A549 (cell line): ENCODE measurements around the gene KCNQ2. TPM values are rescaled to one million over a fixed set of nuclear protein-coding genes. Genes with fewer than 3 reads are reported as not detected.

Experiments
- ATAC-seq, 2 experiments: fragments of 200-7000 bp in 1 of 2; fragments of >200 bp in 1 of 2; cut with Nextera tagmentation in 1 of 2; cut with Tn5 transposase in 1 of 2; 3 replicates each; pipeline versions ENCODE4 v1.8.0 to v1.9.1; 2018 to 2020; ENCODE audit warnings: mild to moderate bottlenecking in 1 of 2, moderate library complexity in 1 of 2
- CTCF ChIA-PET: fragments of 300-600 bp; sonication (Branson Sonifier 250); formaldehyde crosslinking; extraction: SDS; loops from one replicate; lab custom pipeline; 2021; ENCODE audit warnings: antibody characterized with exemption, inconsistent platforms; lab: Yijun Ruan, JAX
- POLR2A ChIA-PET: fragments of 350-600 bp; formaldehyde crosslinking; extraction: SDS; loops from one replicate; lab custom pipeline; 2021; ENCODE audit warnings: antibody characterized with exemption, inconsistent platforms; lab: Yijun Ruan, JAX
- DNase-seq, 2 experiments: peaks; one replicate each; pipeline versions ENCODE4 v3.0.0 to v3.0.0-alpha.2; 2011 to 2016; ENCODE audit warnings: low read depth in 1 of 2, low spot score in 1 of 2
- FAIRE-seq: peaks from 2 replicates; lab custom pipeline; 2011; peaks lifted over from hg19 to GRCh38; lab: Jason Lieb, UNC
- H3K27ac ChIP-seq, 2 experiments: fragments of >200 bp; sonication (Bioruptor Twin); formaldehyde crosslinking; 3 replicates each; pipeline ENCODE4 v1.5.1; 2016 to 2017
- H3K4me1 ChIP-seq: fragments of >200 bp; sonication (Bioruptor Twin); formaldehyde crosslinking; 3 replicates; pipeline ENCODE4 v1.6.1; 2016
- H3K4me2 ChIP-seq: fragments of >200 bp; sonication (Bioruptor Twin); formaldehyde crosslinking; 3 replicates; pipeline ENCODE4 v1.6.1; 2016
- H3K4me3 ChIP-seq: fragments of >200 bp; sonication (Bioruptor Twin); formaldehyde crosslinking; 3 replicates; pipeline ENCODE4 v1.5.1; 2016
- H3K9me3 ChIP-seq: fragments of >200 bp; sonication (Bioruptor Twin); formaldehyde crosslinking; 3 replicates; pipeline ENCODE4 v1.6.1; 2016
- BHLHE40 ChIP-seq: IDR thresholded peaks from 2 replicates; pipeline ENCODE4 v1.6.1; 2012; ENCODE audit warnings: low read depth, low read length, inconsistent platforms
- CBX2 ChIP-seq: fragments of 200-600 bp; sonication (generic); IDR thresholded peaks from 2 replicates; pipeline ENCODE4 v1.6.1; 2016; ENCODE audit warnings: low read depth, mild to moderate bottlenecking, borderline replicate concordance
- CHD2 ChIP-seq: fragments of 150-350 bp; IDR thresholded peaks from 2 replicates; pipeline ENCODE4 v1.6.1; 2014; ENCODE audit warnings: low read length; ENCODE audit not compliant: partially characterized antibody
- EHMT2 ChIP-seq: fragments of 200-600 bp; sonication (generic); IDR thresholded peaks from 2 replicates; pipeline ENCODE4 v1.6.1; 2016; ENCODE audit warnings: antibody characterized with exemption, low read depth, mild to moderate bottlenecking, moderate library complexity
- FOSB ChIP-seq: fragments of 250-450 bp; sonication (Bioruptor Pico); IDR thresholded peaks from 2 replicates; pipeline ENCODE4 v1.5.0; 2020; ENCODE audit warnings: mild to moderate bottlenecking, moderate library complexity
- FOXS1 ChIP-seq: fragments of 250-450 bp; sonication (Bioruptor Pico); IDR thresholded peaks from 2 replicates; pipeline ENCODE4 v1.5.0; 2020; ENCODE audit warnings: mild to moderate bottlenecking, moderate library complexity
- GATA3 ChIP-seq: IDR thresholded peaks from 2 replicates; pipeline ENCODE4 v1.6.1; 2012; ENCODE audit warnings: borderline replicate concordance
- JUN ChIP-seq, 2 experiments: fragments of >200 bp; sonication (Bioruptor Twin); formaldehyde crosslinking; IDR thresholded peaks; 2 replicates in 1 of 2; 3 replicates in 1 of 2; pipeline ENCODE4 v1.6.1; 2016 to 2017
- JUNB ChIP-seq: fragments of >200 bp; sonication (Bioruptor Twin); formaldehyde crosslinking; IDR thresholded peaks from 2 replicates; pipeline ENCODE4 v1.6.1; 2016
- MYC ChIP-seq: IDR thresholded peaks from 2 replicates; pipeline ENCODE4 v1.6.1; 2012; ENCODE audit warnings: mild to moderate bottlenecking, inconsistent platforms, low read length, improper control_type of control experiment, borderline replicate concordance
- NFE2L2 ChIP-seq: fragments of 150-350 bp; conservative IDR thresholded peaks from 2 replicates; pipeline ENCODE4 v1.6.1; 2014; ENCODE audit warnings: low read length
- NPAS2 ChIP-seq: fragments of 250-450 bp; sonication (Bioruptor Pico); IDR thresholded peaks from 2 replicates; pipeline ENCODE4 v1.8.0; 2022; ENCODE audit warnings: mild to moderate bottlenecking, moderate library complexity, borderline replicate concordance
- PHF8 ChIP-seq: fragments of 200-600 bp; sonication (generic); IDR thresholded peaks from 2 replicates; pipeline ENCODE4 v1.6.1; 2016; ENCODE audit warnings: low read depth, mild to moderate bottlenecking, antibody characterized with exemption, moderate library complexity, borderline replicate concordance
- POLR2AphosphoS2 ChIP-seq: conservative IDR thresholded peaks from 2 replicates; pipeline ENCODE4 v1.6.1; 2012; ENCODE audit warnings: low read length, improper control_type of control experiment, inconsistent platforms
- RAD21 ChIP-seq, 2 experiments: fragments of >200 bp in 1 of 2; sonication (Bioruptor Twin) in 1 of 2; formaldehyde crosslinking in 1 of 2; IDR thresholded peaks in 1 of 2; conservative IDR thresholded peaks in 1 of 2; 2 replicates in 1 of 2; 3 replicates in 1 of 2; pipeline ENCODE4 v1.6.1; 2012 to 2018; ENCODE audit warnings: inconsistent platforms in 1 of 2
- RARB ChIP-seq: fragments of 250-450 bp; sonication (Bioruptor Pico); IDR thresholded peaks from 2 replicates; pipeline ENCODE4 v1.8.0; 2021; ENCODE audit warnings: mild to moderate bottlenecking, moderate library complexity
- RCOR1 ChIP-seq: fragments of 150-350 bp; IDR thresholded peaks from 2 replicates; pipeline ENCODE4 v1.6.1; 2014; ENCODE audit warnings: antibody characterized with exemption, low read length, low read depth
- RNF2 ChIP-seq: fragments of 200-600 bp; sonication (generic); IDR thresholded peaks from 2 replicates; pipeline ENCODE4 v1.6.1; 2016; ENCODE audit warnings: low read depth, mild to moderate bottlenecking, antibody characterized with exemption, moderate library complexity, borderline replicate concordance
- SMC3 ChIP-seq: fragments of >200 bp; sonication (Bioruptor Twin); formaldehyde crosslinking; IDR thresholded peaks from 3 replicates; pipeline ENCODE4 v1.6.1; 2018; ENCODE audit warnings: inconsistent platforms
- ZSCAN20 ChIP-seq: fragments of 250-450 bp; sonication (Bioruptor Pico); IDR thresholded peaks from 2 replicates; pipeline ENCODE4 v1.8.0; 2022; ENCODE audit warnings: mild to moderate bottlenecking, moderate library complexity
- WGBS: methylation state at CpG from one replicate; pipeline ENCODE4 v1.1.6; 2017; ENCODE audit errors: missing lambda C conversion rate; 5-methylcytosine and 5-hydroxymethylcytosine counted together
- polyA plus RNA-seq, 4 experiments: library from polyadenylated mRNA; depleted of rRNA in 3 of 4; stranded (reverse); fragments of >200 nt; fragmentation: RNase III in 1 of 4; extraction: RNeasy Plus Mini Kit Qiagen cat#74134 plus additional on column Dnase treatment in 1 of 4; gene quantifications; 2 replicates in 3 of 4; 3 replicates in 1 of 4; pipeline ENCODE4 v1.2.3, GENCODE V29; 2011 to 2017
- TF ChIP-seq, protein P1 (sequence below): fragments of 250-450 bp; sonication (Bioruptor Pico); IDR thresholded peaks from 2 replicates; pipeline ENCODE4 v1.5.0; 2021; ENCODE audit warnings: mild to moderate bottlenecking, moderate library complexity, borderline replicate concordance
- TF ChIP-seq, protein P2 (sequence below): fragments of 200-600 bp; sonication (generic); IDR thresholded peaks from 2 replicates; pipeline ENCODE4 v1.6.1; 2016; ENCODE audit warnings: antibody characterized with exemption, mild to moderate bottlenecking, moderate library complexity

Gene KCNQ2
- polyA plus RNA-seq, 2 of the 4 experiments (the other 2 are of a cell fraction) = 0.14 to 0.36 TPM

DNA sequence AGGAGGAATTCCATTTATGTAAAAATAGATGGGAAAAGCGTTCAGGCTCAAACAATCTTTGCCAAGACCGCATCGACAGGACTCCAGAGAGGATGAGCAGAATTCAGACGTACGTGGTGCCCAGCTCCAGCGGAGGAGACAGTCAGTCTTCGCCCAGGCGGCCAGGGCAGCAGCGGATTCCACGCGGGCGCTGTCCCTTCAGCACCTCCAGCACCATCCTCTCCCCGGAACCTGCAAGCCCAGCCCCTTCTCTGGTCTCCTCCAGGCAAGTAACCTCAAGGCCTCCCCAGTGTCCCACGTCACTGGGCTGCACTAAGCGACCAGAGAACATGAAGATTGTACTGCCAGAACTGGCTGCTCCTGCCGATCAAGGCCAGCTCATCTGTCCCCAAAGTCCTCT, 2.8 kb upstream of the KCNQ2 start:
- H3K4me2 ChIP-seq = no peak overlapping the region
- POLR2A ChIA-PET = no interaction called here
- H3K4me3 ChIP-seq = no peak overlapping the region
- no peak for TF ChIP-seq ZSCAN20
- TF ChIP-seq RNF2 = no peak
- TF ChIP-seq NFE2L2 = no peak
- TF ChIP-seq, protein P1, sequence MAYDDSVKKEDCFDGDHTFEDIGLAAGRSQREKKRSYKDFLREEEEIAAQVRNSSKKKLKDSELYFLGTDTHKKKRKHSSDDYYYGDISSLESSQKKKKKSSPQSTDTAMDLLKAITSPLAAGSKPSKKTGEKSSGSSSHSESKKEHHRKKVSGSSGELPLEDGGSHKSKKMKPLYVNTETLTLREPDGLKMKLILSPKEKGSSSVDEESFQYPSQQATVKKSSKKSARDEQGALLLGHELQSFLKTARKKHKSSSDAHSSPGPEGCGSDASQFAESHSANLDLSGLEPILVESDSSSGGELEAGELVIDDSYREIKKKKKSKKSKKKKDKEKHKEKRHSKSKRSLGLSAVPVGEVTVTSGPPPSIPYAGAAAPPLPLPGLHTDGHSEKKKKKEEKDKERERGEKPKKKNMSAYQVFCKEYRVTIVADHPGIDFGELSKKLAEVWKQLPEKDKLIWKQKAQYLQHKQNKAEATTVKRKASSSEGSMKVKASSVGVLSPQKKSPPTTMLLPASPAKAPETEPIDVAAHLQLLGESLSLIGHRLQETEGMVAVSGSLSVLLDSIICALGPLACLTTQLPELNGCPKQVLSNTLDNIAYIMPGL (CRISPR knock-in tag) = no peak
- TF ChIP-seq CHD2 = no peak
- TF ChIP-seq MYC = no peak
- no peak for TF ChIP-seq SMC3
- no peak for TF ChIP-seq BHLHE40
- TF ChIP-seq FOXS1 (CRISPR knock-in tag) = no peak
- no peak for TF ChIP-seq RARB (CRISPR knock-in tag)
- TF ChIP-seq, protein P2, sequence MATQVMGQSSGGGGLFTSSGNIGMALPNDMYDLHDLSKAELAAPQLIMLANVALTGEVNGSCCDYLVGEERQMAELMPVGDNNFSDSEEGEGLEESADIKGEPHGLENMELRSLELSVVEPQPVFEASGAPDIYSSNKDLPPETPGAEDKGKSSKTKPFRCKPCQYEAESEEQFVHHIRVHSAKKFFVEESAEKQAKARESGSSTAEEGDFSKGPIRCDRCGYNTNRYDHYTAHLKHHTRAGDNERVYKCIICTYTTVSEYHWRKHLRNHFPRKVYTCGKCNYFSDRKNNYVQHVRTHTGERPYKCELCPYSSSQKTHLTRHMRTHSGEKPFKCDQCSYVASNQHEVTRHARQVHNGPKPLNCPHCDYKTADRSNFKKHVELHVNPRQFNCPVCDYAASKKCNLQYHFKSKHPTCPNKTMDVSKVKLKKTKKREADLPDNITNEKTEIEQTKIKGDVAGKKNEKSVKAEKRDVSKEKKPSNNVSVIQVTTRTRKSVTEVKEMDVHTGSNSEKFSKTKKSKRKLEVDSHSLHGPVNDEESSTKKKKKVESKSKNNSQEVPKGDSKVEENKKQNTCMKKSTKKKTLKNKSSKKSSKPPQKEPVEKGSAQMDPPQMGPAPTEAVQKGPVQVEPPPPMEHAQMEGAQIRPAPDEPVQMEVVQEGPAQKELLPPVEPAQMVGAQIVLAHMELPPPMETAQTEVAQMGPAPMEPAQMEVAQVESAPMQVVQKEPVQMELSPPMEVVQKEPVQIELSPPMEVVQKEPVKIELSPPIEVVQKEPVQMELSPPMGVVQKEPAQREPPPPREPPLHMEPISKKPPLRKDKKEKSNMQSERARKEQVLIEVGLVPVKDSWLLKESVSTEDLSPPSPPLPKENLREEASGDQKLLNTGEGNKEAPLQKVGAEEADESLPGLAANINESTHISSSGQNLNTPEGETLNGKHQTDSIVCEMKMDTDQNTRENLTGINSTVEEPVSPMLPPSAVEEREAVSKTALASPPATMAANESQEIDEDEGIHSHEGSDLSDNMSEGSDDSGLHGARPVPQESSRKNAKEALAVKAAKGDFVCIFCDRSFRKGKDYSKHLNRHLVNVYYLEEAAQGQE = peak; percentile 81
- TF ChIP-seq RAD21 (conservative IDR thresholded peaks at IDR 0.05 in 1 of 2, IDR thresholded peaks at IDR 0.05 in 1 of 2) = no peak
- TF ChIP-seq CBX2 = no peak
- TF ChIP-seq RCOR1 = no peak
- 0 out of 2 replicates have a peak, but pooled peaks have one; percentile 10 for TF ChIP-seq EHMT2
- no peak overlapping the region for H3K27ac ChIP-seq
- ATAC-seq (peak; percentile 51 to 61; a peak in 5 of 6 replicates), DNase-seq (peak in 1 of 2 experiments; percentile 52), FAIRE-seq (no peak)
- CTCF ChIA-PET = interaction anchor here (0.9 to 3.2 kb wide), 2 partner anchors 18 to 21 kb away, joined by 3 to 17 read pairs; no protein-coding TSS in a partner anchor
- H3K4me1 ChIP-seq = peaks cover 13% of the 10 kb centered on the region
- no peaks in the 10 kb centered on the region for H3K9me3 ChIP-seq
- 15% methylated on average over 15 of the region's 16 CpGs for WGBS

DNA sequence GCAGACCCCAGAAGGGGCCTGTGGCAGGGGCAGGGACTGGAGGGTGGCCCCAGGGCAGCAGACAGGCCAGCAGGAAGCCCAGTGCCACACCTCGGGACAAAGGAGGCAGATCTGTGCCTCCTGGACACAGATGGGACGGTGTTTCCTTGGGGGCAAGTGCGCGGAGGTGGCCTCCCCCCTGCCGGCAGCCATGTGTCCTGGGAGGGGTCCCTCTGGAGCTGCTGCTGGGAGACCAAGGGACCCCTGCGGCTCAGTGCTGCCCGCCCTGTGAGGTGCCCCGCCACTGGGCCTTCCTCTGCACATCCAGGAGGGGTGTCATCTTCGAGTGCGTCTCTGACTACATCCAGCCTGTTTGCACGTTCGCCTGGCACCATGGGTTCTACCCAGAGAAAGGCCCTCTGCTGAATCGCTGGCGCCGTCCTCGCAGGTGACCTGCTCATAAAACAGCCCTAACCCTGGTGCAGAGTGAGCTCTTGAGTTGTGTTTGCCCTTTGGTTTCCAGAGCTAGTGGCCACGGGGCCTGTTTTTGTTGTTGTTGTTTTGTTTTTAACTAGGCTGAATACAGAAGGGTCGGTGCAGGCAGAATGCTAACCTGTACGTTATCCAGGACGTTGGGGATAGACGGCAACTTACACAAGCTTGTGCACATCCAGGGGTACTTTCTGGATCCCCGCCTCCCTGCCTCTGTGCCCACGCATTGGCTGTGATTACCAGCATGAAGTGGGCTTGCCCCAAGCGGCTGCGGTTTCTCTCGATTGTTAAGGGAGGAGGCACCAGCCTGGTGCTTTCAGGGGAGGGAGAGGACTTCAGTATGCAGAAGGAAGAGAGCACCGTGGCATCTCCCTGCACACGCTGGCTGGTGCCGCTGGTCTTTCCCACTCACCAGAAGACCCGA, 1.3 kb upstream of the KCNQ2 start:
- H3K4me3 ChIP-seq = no peak overlapping the region
- peaks cover 13% of the 10 kb centered on the region for H3K4me1 ChIP-seq
- POLR2A ChIA-PET = no interaction called here
- H3K4me2 ChIP-seq = no peak overlapping the region
- CTCF ChIA-PET = interaction anchor here (0.8 to 3.2 kb wide), 2 partner anchors 23 to 64 kb away, joined by 3 to 17 read pairs; no protein-coding TSS in a partner anchor
- DNase-seq (no peak), ATAC-seq (no peak)
- TF ChIP-seq FOSB = no peak
- TF ChIP-seq GATA3 = no peak
- no peak for TF ChIP-seq POLR2AphosphoS2
- TF ChIP-seq PHF8 = no peak
- TF ChIP-seq, protein P2 = no peak
- TF ChIP-seq JUN (IDR thresholded peaks at IDR 0.05) = no peak
- no peak for TF ChIP-seq NPAS2
- no peak for TF ChIP-seq JUNB
- TF ChIP-seq, all 56 proteins: peak for 0
- H3K27ac ChIP-seq = no peak overlapping the region
- H3K9me3 ChIP-seq = no peaks in the 10 kb centered on the region
- FAIRE-seq = peak; percentile 46
- 28% methylated on average over 22 of the region's 30 CpGs for WGBS
